Mucosa of rectum (tissue), 2 donors: ENCODE data around the gene DAB1.

ENCODE experiments used
- H3K27ac ChIP-seq, 2 donors: one replicate each; pipeline ENCODE4 v1.7.0; 2013; ENCODE audit warnings: inconsistent platforms in 2 of 2, low read depth in 2 of 2, low read length in 2 of 2
- H3K27me3 ChIP-seq, 2 donors: one replicate each; pipeline ENCODE4 v1.7.0; 2013; ENCODE audit warnings: low read length in 2 of 2; ENCODE audit not compliant: control insufficient read depth in 2 of 2, insufficient read depth in 2 of 2
- H3K36me3 ChIP-seq, 2 donors: one replicate each; pipeline ENCODE4 v1.7.0; 2013; ENCODE audit warnings: low read length in 2 of 2; ENCODE audit not compliant: control insufficient read depth in 2 of 2, insufficient read depth in 2 of 2
- H3K4me1 ChIP-seq, 2 donors: one replicate each; pipeline ENCODE4 v1.7.0; 2013; ENCODE audit warnings: low read length in 2 of 2, mild to moderate bottlenecking in 1 of 2; ENCODE audit not compliant: control insufficient read depth in 2 of 2, insufficient read depth in 2 of 2
- H3K4me3 ChIP-seq, 2 donors: one replicate each; pipeline ENCODE4 v1.7.0; 2013; ENCODE audit warnings: low read length in 2 of 2
- H3K9ac ChIP-seq, 2 donors: one replicate each; pipeline ENCODE4 v1.7.0; 2013; ENCODE audit warnings: low read length in 2 of 2, low read depth in 1 of 2, mild to moderate bottlenecking in 1 of 2
- H3K9me3 ChIP-seq, 2 donors: one replicate each; pipeline ENCODE4 v1.7.0; 2013; ENCODE audit warnings: low read length in 2 of 2; ENCODE audit not compliant: control insufficient read depth in 2 of 2
- donor health status: healthy.
- donor health status: Normal muscosa, but diverticular disease.

DAB1 gene

GRCh38 chr1:56973923-56974742, 449.7 kb downstream of the DAB1 start:
- Histone ChIP-seq H3K4me3 (no peak overlapping the region), H3K9ac (no peak overlapping the region), H3K4me1 (no peaks in the 10 kb centered on the region), H3K36me3 (no peaks in the 10 kb centered on the region), H3K9me3 (no peaks in the 10 kb centered on the region), H3K27me3 (no peaks in the 10 kb centered on the region), H3K27ac (no peak overlapping the region)

DNA sequence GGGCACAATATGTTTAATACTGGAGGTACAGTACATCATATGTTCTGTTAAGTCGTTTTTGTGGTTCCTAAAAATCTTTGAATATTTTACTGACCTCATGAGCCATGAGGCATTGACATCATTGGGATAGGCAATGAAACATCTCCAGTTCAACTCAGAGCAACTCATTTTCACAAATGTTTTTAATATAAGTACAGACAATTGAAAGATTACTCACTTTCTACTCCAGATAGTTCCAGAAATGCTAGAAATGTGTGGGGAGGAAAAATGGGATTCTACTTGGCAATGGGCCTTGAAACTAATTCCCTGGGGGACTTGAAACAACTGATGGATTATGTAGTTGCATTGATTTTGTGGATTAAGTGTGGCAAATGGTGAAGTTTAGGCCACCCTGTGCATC, 450.9 kb downstream of the DAB1 start:
- no peaks in the 10 kb centered on the region for H3K27me3 ChIP-seq
- no peak overlapping the region for H3K27ac ChIP-seq
- no peaks in the 10 kb centered on the region for H3K36me3 ChIP-seq
- H3K4me1 ChIP-seq = no peaks in the 10 kb centered on the region
- no peak overlapping the region for H3K4me3 ChIP-seq
- no peaks in the 10 kb centered on the region for H3K9me3 ChIP-seq
- no peak overlapping the region for H3K9ac ChIP-seq

- Histone ChIP-seq H3K4me3 (no peak overlapping the region), H3K27ac (no peak overlapping the region), H3K4me1 (no peaks in the 10 kb centered on the region), H3K27me3 (no peaks in the 10 kb centered on the region), H3K9ac (no peak overlapping the region), H3K36me3 (no peaks in the 10 kb centered on the region), H3K9me3 (no peaks in the 10 kb centered on the region)
Measured at GRCh38 chr1:56970280-56970679, 453.6 kb downstream of the DAB1 start.

DNA sequence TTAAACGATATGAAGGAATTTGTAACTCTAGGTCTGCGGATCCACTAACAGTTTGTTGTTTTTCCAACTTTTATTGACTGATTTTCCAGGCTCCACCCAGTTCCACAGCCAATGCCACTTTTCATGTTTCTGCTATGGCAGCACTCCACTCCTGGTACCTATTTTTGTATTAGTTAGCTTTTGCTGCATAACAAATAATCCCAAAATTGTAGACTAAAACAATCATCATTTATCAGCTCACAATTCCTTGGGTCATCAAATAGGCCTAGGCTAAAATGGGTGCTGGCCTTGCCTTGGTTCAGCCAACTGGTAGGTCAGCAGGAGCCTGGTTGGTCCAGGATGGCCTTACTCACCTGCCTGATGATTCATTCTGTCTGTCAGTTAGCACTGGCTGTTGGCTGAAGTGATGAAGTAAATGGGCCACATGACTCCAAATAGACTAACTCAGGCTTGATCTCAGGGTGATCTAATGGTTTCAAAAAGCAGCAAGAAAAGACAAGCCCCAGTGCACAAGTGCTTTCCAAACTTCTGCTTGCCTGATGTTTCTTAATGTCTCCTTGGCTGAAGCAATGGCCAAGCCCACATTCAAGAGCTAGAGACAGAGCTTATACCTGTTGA, 454.9 kb downstream of the DAB1 start:
- no peak overlapping the region for H3K9ac ChIP-seq
- H3K4me1 ChIP-seq = no peaks in the 10 kb centered on the region
- no peaks in the 10 kb centered on the region for H3K36me3 ChIP-seq
- H3K9me3 ChIP-seq = no peaks in the 10 kb centered on the region
- no peaks in the 10 kb centered on the region for H3K27me3 ChIP-seq
- no peak overlapping the region for H3K27ac ChIP-seq
- H3K4me3 ChIP-seq = no peak overlapping the region

- Histone ChIP-seq H3K9me3 (no peaks in the 10 kb centered on the region), H3K27ac (no peak overlapping the region), H3K36me3 (no peaks in the 10 kb centered on the region), H3K4me3 (no peak overlapping the region), H3K27me3 (no peaks in the 10 kb centered on the region), H3K9ac (no peak overlapping the region), H3K4me1 (no peaks in the 10 kb centered on the region)
Measured at GRCh38 chr1:56967900-56968832, 455.7 kb downstream of the DAB1 start.

DNA sequence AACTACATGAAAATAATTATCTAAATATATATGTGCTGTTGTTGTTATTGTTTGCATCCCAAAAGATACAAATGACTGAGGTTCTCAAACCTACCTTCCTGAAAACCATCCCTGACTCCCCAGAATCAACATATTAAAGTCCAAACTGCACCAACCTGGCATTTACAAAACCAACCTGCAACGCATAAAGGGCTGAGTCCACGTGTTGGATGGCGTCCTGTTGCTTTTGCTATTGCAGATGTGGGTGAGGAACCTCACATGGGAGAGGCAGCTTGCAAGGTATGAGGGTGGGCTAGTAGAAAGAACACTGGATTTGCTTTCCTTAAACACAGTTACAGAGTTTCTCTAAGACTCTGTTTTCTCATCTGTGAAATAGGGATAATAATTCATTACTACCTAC, 456.5 kb downstream of the DAB1 start:
- H3K27ac ChIP-seq = no peak overlapping the region
- H3K9me3 ChIP-seq = no peaks in the 10 kb centered on the region
- H3K36me3 ChIP-seq = no peaks in the 10 kb centered on the region
- no peaks in the 10 kb centered on the region for H3K4me1 ChIP-seq
- no peak overlapping the region for H3K9ac ChIP-seq
- no peaks in the 10 kb centered on the region for H3K27me3 ChIP-seq
- no peak overlapping the region for H3K4me3 ChIP-seq

- H3K27me3 ChIP-seq = no peaks in the 10 kb centered on the region
- no peaks in the 10 kb centered on the region for H3K36me3 ChIP-seq
- H3K4me3 ChIP-seq = no peak overlapping the region
- no peak overlapping the region for H3K27ac ChIP-seq
- no peaks in the 10 kb centered on the region for H3K9me3 ChIP-seq
- no peak overlapping the region for H3K9ac ChIP-seq
- no peaks in the 10 kb centered on the region for H3K4me1 ChIP-seq
Measured at GRCh38 chr1:56966698-56966999, 457.2 kb downstream of the DAB1 start.

DNA sequence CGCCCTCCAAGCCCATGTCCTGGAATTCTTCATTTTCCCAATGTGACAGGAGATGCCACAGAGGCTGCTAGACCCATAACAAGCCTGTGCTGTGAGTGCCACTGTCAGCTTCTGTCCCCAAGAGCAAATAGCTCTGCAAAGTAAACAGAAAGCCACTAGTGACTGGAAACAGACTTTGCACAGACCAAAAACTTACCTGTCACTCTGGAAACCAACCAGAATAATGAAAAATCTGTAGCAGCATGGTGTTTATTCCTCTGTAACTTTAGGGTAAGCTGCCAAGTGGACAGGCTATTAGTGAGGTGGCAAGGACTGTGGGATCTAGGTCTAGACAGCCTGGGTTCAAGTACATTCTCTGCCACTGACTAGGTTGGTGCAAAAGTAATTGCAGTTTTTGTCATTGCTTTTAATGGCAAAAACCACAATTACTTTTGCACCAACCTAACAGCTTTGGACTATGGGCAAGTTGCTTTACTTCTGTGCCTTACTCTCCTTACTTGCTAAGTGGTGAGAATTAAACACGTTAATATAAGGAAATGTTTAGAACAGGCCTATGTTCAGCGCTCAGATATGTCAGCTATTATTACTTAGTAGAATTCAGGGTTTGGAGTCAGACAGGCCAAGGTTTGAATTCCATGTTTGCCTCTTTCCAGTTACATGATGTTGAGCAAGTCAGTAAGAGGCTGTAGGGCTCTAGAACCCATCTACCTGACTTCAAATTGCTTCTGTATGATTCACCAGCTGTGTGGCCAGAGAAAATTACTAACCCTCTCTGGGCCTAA, 457.8 kb downstream of the DAB1 start, which contains the start of gene C8B:
TSS of gene C8B (minus strand) at position 100 of the 782 bp plus-strand sequence. CDS start at position 33, 67 bp downstream.
- no peaks in the 10 kb centered on the region for H3K36me3 ChIP-seq
- no peaks in the 10 kb centered on the region for H3K9me3 ChIP-seq
- H3K9ac ChIP-seq = no peak within 1 kb of the TSS
- H3K27me3 ChIP-seq = no peaks in the 10 kb centered on the region
- no peak within 1 kb of the TSS for H3K27ac ChIP-seq
- no peaks in the 10 kb centered on the region for H3K4me1 ChIP-seq
- H3K4me3 ChIP-seq = no peak within 1 kb of the TSS

GRCh38 chr1:56965191-56965590, 458.7 kb downstream of the DAB1 start:
- no peaks in the 10 kb centered on the region for H3K27me3 ChIP-seq
- H3K9me3 ChIP-seq = no peaks in the 10 kb centered on the region
- H3K27ac ChIP-seq = no peak overlapping the region
- H3K4me3 ChIP-seq = no peak overlapping the region
- H3K36me3 ChIP-seq = no peaks in the 10 kb centered on the region
- H3K4me1 ChIP-seq = no peaks in the 10 kb centered on the region
- H3K9ac ChIP-seq = no peak overlapping the region
